ACHN (cell line): ENCODE data around the gene THAP12.
"Not testable (repeated sequence)": the region's sequence is repeated elsewhere in the genome, so short reads cannot be mapped to it uniquely, and the experiment has no call there.

Experiments used
- DNase-seq: peaks from one replicate; pipeline ENCODE4 v3.0.0-alpha.2; 2015
- in situ Hi-C: cut with HindIII; loops from 2 replicates; pipeline ENCODE4 v1.10.0; 2017; ENCODE audit warnings: low sequenced_read_pairs, low pct_ligation_motif_present, low pct_unique_long_range_greater_than_20kb

THAP12 gene, protein sequence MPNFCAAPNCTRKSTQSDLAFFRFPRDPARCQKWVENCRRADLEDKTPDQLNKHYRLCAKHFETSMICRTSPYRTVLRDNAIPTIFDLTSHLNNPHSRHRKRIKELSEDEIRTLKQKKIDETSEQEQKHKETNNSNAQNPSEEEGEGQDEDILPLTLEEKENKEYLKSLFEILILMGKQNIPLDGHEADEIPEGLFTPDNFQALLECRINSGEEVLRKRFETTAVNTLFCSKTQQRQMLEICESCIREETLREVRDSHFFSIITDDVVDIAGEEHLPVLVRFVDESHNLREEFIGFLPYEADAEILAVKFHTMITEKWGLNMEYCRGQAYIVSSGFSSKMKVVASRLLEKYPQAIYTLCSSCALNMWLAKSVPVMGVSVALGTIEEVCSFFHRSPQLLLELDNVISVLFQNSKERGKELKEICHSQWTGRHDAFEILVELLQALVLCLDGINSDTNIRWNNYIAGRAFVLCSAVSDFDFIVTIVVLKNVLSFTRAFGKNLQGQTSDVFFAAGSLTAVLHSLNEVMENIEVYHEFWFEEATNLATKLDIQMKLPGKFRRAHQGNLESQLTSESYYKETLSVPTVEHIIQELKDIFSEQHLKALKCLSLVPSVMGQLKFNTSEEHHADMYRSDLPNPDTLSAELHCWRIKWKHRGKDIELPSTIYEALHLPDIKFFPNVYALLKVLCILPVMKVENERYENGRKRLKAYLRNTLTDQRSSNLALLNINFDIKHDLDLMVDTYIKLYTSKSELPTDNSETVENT

DNA sequence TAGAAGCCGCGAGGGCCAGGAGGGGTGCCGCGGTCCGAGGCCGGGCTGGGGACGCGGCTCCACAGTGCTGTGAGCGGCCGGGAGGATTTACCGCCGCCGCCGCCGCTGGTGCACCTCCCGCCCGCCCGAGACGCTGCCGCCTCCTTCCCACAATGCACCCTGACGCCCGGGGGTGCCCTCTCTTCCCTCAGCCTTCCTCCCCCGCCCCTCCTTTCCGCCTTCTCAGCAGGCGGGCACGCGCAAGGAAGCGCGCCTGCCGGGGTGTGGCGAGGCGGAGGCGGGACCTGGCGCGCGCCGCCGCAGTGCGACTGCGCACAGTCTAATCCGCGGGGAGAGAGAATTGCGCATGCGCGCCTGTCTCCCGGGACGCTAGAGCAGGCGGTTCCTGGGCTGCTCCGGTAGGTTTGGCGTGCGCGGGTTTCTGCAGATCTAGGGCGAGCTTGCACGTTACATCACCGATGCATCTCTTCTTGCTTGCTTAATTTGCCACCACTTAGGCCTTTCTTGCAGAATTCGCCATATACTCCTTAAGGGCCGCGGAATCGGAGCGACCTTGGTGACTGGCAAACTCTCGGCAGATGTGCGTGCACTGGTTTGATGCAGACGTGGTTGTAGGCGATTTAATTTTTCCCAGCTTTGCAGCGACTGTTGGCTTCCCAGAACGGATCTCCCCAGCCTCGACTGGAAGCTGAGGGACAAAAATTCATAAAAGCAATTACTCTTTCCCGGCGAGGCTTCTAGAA is at the start of gene THAP12, which contains the start of gene GVQW3:
Gene THAP12, minus strand, starts transcription at position 156 of the 743 bp plus-strand sequence. CDS start 296 bp downstream, outside the sequence.
Gene GVQW3, plus strand, starts transcription at position 347 of the 743 bp plus-strand sequence. CDS start 506 bp downstream, outside the sequence.
- in situ Hi-C loops, result no loop called here
- peak; percentile 95 for DNase-seq

DNA sequence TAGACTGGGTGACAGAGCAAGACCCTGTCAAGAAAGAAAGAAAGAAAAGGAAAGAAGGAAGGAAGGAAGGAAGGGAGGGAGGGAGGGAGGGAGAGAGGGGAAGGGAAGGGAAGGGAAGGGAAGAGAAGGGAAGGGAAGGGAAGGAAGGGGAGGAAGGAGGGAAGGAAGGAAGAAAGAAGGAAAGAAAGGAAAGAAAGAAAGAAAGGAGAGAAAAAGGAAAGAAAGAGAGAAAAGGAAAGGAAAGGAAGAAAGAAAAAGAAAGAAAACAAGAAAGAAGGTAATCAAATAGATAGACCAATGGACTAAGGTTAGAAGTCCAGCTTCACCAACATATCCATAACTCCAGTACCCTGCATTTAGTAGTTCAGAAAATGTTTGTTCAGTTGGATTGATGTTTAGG is 45.7 kb upstream of the THAP12 start:
- in situ Hi-C loops, result no loop called here

DNA sequence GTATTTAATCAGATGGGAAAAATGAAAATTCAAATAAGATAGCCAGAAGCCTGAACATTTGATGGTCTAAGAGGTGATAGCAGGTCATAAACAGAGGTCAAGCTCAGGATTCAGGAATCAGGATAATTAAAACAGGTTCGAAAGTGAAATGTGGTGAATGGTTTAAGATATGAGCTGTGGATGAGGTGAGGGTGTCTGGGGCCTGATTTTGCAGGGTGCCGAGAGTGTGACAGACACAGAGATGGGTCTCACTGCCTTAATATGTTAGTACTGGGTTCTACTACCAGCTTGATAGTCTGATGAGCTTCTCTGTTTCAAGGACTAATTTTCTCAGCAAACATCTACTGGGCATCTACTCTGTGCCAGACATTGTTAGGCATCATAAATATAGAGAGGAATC is 44.0 kb upstream of the THAP12 start:
- in situ Hi-C loops, result no loop called here
- no peak for DNase-seq

More for the DNA sequence above, 45.7 kb upstream of the THAP12 start:
- DNase-seq, result no peak

DNA sequence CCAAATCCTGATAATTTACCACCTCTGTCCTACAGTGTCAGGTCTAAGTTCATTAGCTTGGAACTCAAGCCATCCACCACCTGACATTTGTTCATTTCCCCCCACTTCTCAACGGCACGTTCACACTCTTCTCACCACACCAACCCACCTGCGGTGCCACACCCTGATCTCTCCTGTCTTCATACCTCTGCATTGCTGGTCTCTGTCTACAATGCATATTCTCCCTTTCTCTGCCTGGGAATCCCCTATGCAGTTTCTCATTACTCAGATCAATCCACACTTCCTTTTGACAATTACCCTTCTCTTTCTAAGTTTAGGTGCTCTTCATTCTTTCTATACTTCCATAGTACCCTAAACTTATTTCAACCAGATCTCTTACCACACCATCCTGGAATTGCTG is 43.4 kb upstream of the THAP12 start:
- no peak for DNase-seq
- in situ Hi-C loops, result no loop called here

DNA sequence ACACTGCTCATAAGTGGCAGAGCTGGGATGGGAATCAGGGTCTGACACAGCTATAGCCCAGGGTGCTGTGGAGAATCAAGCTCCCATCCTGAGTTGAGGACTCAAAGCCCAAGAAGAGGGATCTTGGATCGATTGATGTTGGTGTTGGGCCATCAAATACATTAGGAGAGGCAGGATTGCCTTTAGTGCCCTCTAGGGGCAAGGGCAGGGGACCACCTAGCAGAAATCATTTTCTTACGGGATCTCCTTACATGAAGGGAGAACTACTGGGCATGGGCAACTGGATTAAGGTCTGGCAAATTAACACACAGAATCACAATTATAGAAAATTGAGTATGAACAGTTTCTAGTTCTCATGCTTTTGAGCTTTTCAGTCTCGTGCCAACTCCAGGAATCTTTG is 39.0 kb upstream of the THAP12 start:
- peak; percentile 18 for DNase-seq

DNA sequence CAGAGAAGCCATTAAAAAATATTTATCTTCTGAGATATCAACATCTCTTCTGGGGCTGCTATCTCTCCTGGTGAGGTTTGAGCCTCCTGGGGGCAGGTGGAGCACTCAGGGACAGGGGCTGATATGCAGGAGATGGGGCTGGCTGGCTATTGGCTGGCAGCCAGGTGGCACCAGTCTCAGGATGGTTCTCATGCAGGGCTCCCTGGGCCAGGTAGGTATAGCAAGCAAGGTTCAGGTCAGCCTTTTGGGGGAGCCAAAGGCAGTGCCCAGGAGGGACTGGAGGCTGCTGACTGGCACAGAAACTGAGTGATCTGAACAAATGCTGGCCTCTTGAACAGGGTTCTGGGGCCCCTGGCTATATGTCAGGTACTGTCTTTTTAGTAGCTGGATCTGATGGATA is 34.1 kb upstream of the THAP12 start:
- DNase-seq, result no peak
- in situ Hi-C loops, result no loop called here

More for the DNA sequence above, 39.0 kb upstream of the THAP12 start:
- in situ Hi-C loops, result no loop called here

DNA sequence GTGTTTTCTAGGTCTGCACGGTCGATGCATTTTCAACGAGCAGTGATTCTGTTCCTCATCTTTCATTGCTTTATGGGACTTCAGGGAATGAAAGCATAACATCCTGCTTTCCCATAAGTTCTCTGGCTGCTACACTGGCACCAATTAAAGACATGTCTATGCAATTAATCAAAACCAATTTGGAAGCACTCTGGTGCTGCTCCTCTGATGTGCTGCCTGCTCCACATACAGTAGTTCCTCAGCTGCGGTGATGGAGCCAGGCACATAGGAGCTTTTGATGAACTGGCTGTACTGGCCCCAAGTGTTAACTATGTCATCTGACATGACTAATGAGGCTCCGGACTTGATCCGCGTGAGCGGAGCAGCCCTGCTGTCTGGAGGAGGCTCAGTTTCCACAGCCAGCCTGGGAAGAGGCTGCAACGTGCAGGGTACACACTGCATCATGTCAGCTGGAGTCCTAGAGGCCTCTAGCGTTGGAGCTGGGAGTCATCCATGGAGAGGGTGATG is 30.0 kb upstream of the THAP12 start:
- in situ Hi-C loops, result no loop called here
- DNase-seq, result no peak

DNA sequence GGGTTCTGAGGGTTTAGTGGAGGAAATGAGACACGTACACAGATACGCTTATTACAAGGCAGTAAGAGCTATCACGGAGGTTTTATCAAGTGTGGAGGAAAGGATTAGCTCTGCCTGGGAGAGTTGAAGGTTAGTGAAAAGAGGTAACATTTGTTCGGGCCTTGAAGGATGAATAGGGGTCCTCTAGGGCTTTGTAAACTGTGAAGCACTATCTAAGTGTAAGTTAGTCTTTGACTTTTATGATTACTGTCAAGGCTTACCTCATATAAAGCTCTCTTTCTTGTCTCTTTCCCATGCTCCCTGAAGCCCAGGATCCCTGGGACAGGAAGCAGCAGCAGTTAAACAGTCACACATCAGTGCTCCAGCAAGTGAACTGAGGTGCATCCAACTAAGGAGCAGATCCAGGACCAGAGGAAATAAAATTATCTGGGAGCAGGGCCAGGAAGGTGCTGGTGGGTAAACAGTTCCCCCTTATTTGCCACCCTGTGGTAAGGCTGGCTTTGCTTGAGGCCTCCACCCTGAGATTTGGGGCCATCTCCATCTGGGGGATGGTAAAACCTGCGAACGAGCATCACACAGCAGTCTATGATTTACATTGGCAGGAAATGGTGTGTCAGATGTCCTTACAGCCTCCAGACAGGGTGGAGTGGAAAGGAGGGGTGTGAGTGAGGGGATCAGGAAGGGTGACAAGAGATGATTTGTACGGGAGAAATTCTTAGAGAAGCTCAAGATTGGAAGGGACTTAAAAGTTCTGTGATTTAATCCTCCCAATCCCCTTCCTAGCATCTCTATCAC is 27.4 kb upstream of the THAP12 start:
- in situ Hi-C loops, result no loop called here
- DNase-seq, result peak; percentile 63

DNA sequence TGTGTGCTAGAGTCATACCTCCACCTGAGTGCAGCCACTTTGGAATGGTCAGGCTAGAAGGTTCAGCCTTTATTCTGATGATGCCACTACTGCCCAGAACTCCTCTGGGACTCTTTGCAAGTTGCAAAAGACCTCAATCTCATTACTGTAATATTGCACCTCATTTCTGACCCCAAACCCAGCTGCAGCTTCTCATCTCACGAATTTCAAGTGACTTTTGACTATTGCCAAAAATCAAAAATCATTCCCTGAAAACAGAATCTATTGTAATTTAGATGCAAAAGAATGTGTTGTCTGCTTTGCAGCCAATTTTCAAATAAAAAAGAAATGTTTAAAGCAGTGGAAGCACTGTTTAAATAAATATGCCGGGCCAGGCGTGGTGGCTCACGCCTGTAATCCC is 25.4 kb upstream of the THAP12 start:
- in situ Hi-C loops, result no loop called here
- DNase-seq, result no peak

DNA sequence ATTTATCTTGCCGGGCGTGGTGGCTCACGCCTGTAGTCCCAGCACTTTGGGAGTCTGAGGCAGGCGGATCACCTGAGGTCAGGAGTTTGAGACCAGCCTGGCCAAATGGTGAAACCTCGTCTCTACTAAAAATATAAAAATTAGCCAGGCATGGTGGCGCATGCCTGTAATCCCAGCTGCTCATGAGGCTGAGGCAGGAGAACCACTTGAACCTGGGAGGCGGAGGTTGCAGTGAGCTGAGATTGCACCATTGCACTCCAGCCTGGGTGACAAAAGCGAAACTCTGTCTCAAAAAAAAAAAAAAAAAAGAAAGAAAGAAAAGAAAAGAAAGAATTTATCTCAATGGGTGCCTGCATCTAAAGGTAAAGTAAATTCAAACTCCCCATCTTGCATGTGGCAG is 20.6 kb upstream of the THAP12 start:
- in situ Hi-C loops, DNase-seq: not testable (repeated sequence)

DNA sequence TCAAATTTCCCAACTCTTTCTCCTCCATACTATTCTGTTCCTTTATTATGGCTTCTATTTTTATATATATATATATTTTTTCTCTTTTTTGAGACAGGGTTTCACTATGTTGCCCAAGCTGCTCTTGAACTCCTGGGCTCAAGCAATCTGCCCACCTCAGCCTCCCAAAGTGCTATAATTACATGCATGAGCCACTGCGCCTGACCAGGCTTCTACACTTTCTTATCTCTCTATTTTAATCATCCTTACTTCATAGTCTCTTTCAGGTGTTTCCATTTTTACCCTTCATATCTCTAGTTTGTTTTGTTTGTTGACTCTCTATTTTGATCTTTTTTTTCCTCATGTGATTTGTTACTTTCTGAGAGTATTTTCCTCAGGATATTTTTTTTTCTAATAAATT is 20.0 kb upstream of the THAP12 start:
- in situ Hi-C loops, result no loop called here

DNA sequence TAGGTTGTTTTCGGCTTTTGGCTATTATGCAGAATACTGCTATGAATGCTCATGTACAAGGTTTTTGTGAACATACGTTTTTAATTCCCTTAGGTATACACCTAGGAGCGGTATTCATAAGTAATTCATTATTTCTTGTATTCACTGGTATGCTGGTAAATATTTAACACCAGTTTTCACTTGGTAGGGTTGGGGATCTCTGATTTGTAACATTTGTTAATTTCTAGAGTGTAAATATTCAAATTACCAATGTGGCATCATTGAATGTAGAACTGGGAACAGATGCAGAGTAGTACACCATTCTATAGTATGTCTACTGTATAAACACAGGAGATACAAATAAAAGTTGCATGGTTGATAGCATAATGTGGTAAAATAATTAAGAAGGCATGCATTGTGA is 16.5 kb upstream of the THAP12 start:
- in situ Hi-C loops, result no loop called here
- no peak for DNase-seq

More for the DNA sequence above, 20.0 kb upstream of the THAP12 start:
- DNase-seq, result no peak

DNA sequence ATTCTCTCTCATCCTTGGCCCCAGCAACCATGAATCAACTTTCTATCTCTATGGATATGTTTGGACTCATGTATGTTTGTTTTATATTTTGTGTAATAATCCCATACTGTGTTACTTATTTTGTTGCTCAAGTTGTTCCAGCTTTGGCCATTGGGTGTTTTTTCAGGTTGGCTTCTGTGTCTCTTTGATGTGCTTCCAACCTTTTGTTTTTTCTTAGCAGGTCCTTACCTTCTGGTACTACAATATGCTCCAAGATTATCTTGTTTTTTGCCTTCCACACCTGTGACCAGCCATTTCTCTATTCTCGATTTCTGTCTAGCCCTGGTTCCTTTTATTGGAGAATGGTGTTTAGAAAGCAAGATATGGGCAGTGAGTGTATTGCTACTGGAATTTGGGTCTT is 14.4 kb upstream of the THAP12 start:
- in situ Hi-C loops, result no loop called here
- no peak for DNase-seq

DNA sequence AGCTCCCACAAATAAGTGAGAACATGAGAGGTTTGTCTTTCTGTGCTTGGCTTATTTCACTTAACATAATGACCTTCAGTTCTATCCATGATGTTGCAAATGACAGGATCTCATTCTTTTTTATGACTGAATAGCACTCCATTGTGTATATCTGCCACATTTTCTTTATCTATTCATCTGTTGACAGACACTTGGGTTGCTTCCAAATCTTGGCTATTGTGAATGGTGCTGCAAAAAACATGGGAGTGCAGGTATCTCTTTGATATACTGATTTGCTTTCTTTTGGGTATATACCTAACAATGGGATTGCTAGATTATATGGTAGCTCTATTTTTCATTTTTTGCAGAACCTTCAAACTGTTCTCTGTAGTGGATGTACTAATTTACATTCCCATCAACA is 13.5 kb upstream of the THAP12 start:
- no peak for DNase-seq
- in situ Hi-C loops, result no loop called here

DNA sequence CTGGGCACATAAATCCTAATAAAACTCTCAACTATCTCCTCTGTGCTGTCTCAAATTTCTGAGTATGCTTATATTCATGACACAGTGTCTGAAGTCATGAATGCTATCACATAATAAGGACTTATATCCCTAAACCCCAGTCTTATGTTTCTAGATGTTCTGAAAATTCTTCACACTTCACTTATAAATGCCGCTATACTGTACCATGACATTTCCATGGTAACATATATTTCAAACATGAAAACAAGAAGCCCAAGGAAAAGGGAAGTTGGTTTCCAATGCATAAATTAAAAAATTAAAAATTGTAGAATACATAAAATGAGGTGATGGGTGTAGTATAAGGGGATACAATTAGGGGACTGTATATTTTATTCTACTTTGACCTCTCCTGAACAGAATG is 11.9 kb upstream of the THAP12 start:
- no peak for DNase-seq
- in situ Hi-C loops, result no loop called here

DNA sequence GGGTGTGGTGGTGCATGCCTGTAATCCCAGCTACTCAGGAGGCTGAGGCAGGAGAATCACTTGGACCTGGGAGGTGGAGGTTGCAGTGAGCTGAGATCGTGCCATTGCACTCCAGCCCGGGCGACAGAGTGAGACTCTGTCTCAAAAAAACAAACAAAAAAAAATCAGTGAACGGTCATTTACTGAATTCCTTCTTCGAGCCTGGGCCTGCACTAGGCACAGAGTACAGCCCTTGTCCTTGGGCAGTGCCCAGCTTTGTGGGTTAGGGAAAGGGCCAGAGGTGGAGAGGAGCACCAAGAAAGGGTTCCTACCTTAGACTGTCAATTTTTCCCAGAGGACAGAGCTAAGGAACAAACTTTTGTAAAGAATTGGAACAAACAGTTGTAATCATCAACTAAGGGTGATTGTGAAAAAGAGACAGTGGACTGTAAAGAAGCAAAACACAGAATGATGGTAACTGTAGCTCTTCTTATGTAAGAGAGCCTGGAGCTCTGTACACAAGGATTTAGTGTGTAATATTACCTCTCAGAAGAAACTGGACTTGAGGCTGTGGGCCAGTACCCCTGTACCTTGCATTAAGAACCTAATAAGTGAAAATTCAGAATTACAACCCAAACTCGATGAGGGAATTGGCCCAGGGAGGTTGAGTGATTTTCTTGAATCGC is 11.0 kb upstream of the THAP12 start:
- no peak for DNase-seq
- in situ Hi-C loops, result no loop called here

DNA sequence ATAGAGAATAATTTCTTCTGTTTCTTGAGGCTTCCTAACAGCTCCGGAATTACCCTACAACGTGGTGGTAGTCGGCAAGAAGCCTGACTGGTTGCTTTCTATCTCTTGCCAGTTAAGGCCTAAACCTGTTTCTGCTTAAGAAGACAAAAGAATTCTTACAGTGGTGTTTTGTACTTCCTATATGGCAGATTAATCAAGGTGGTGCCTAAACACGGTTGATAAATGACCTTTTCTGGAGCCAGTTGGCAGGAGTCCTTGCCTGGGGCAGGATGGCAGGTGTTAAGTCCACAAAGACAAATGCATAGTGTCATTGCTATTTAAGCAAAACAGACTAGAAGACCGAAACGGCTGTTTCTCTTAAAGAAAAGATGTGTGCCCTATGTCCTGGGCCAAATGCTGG is 10.1 kb upstream of the THAP12 start:
- DNase-seq, result no peak
- in situ Hi-C loops, result no loop called here

DNA sequence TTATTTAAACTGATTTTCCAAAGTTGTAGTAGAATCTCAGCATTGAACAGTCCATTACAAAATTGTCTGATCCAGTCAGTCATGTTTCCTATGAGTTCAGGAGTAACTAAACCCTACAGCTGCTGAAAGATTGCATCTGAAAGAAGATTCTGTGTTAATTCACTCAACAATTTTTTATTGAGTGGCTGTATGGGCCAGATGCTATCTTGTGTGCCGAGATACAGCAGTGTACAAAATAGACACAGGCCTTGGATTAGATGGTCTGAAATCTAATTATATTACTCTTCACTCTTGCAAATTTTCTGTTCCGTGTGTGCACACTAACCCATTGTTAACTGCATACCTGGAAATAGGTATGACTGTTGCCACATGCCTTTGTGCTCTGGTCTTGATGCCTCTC is 7.5 kb upstream of the THAP12 start:
- in situ Hi-C loops, result no loop called here
- no peak for DNase-seq
